HCT116 (cell line): ENCODE results near the gene AUTS2. TPM values are rescaled to one million over a fixed set of nuclear protein-coding genes. Genes with fewer than 3 reads are reported as not detected.

Experiments
- ATAC-seq: fragments of 200-7000 bp; cut with Tn5 transposase; 2 replicates; pipeline ENCODE4 v1.9.1; 2020; ENCODE audit warnings: mild to moderate bottlenecking, moderate library complexity
- BruUV-seq: library from RNA; stranded (reverse); fragments of 400-500 nt; replicated peaks from 2 replicates; lab custom pipeline; 2021; lab: Mats Ljungman, UMichigan
- CTCF ChIA-PET: fragments of 300-600 bp; sonication (Branson Sonifier 250); formaldehyde crosslinking; loops from one replicate; lab custom pipeline; 2021; ENCODE audit warnings: antibody characterized with exemption; lab: Charles Lee
- POLR2A ChIA-PET: fragments of 300-600, 350-600 bp; sonication (Branson Sonifier 250); formaldehyde crosslinking; loops from one replicate; lab custom pipeline; 2021; ENCODE audit warnings: antibody characterized with exemption; lab: Charles Lee
- RAD21 ChIA-PET, 2 experiments: fragments of 300-600 bp; sonication (Branson Sonifier 250); formaldehyde crosslinking; loops; one replicate each; lab custom pipeline; 2023; ENCODE audit warnings: low total read pairs in 2 of 2; ENCODE audit not compliant: uncharacterized antibody in 2 of 2, unreplicated experiment in 2 of 2, low non-redundant PET in 1 of 2; lab: Charles Lee
- DNase-seq: peaks from one replicate; pipeline ENCODE4 v3.0.0-alpha.2; 2010; ENCODE audit warnings: low read depth, low spot score
- H2AFZ ChIP-seq: fragments of 200-600 bp; shearing (Covaris generic), sonication (generic); 2 replicates; pipeline ENCODE4 v1.6.1; 2017; ENCODE audit warnings: low read depth, mixed run types, mixed read lengths, antibody characterized with exemption, low read length; ENCODE audit not compliant: poor library complexity, severe bottlenecking
- H3K27ac ChIP-seq: 2 replicates; pipeline ENCODE4 v1.5.1; 2012; ENCODE audit warnings: low read depth, low read length
- H3K27me3 ChIP-seq: fragments of 200-600 bp; sonication (generic); 2 replicates; pipeline ENCODE4 v1.6.1; 2016; ENCODE audit warnings: mixed run types, low read length, mixed read lengths; ENCODE audit not compliant: insufficient read depth
- H3K36me3 ChIP-seq, 2 experiments: fragments of 200-500 bp in 1 of 2; fragments of 200-600 bp in 1 of 2; sonication (Bioruptor generic) in 1 of 2; sonication (generic) in 1 of 2; 2 replicates each; pipeline versions ENCODE4 v1.5.1 to v1.6.1; 2014 to 2016; ENCODE audit warnings: low read length in 2 of 2, inconsistent platforms in 1 of 2, mixed read lengths in 1 of 2, mixed run types in 1 of 2; ENCODE audit not compliant: insufficient read depth in 2 of 2, control insufficient read depth in 1 of 2
- H3K4me1 ChIP-seq, 2 experiments: fragments of 200-600 bp in 1 of 2; sonication (generic) in 1 of 2; 2 replicates each; pipeline versions ENCODE4 v1.5.1 to v1.6.1; 2012 to 2017; ENCODE audit warnings: low read length in 2 of 2, inconsistent platforms in 1 of 2, mild to moderate bottlenecking in 1 of 2, mixed read lengths in 1 of 2, mixed run types in 1 of 2, moderate library complexity in 1 of 2; ENCODE audit not compliant: insufficient read depth in 2 of 2, control insufficient read depth in 1 of 2
- H3K4me2 ChIP-seq: fragments of 200-600 bp; sonication (generic); 2 replicates; pipeline ENCODE4 v1.6.1; 2017; ENCODE audit warnings: mixed run types, low read length, mixed read lengths
- H3K4me3 ChIP-seq, 2 experiments: fragments of 200-600 bp in 1 of 2; sonication (generic) in 1 of 2; replicated peaks in 1 of 2; 2 replicates each; pipeline ENCODE4 v1.5.1; 2011 to 2016; ENCODE audit warnings: low read length in 2 of 2, control low read depth in 1 of 2, low read depth in 1 of 2, mild to moderate bottlenecking in 1 of 2, mixed read lengths in 1 of 2, mixed run types in 1 of 2
- H3K79me2 ChIP-seq: fragments of 200-600 bp; sonication (generic); 2 replicates; pipeline ENCODE4 v1.6.1; 2017; ENCODE audit warnings: mild to moderate bottlenecking, mixed run types, low read length, moderate library complexity, mixed read lengths; ENCODE audit not compliant: insufficient read depth
- H3K9ac ChIP-seq: fragments of 200-600 bp; sonication (generic); 2 replicates; pipeline ENCODE4 v1.6.1; 2016; ENCODE audit warnings: low read length, mixed read lengths
- H3K9me2 ChIP-seq: fragments of 200-600 bp; sonication (generic), shearing (Covaris generic); 2 replicates; pipeline ENCODE4 v1.6.1; 2017; ENCODE audit warnings: mixed run types, mild to moderate bottlenecking, moderate library complexity; ENCODE audit not compliant: insufficient read depth
- H3K9me3 ChIP-seq, 2 experiments: fragments of 200-500 bp in 1 of 2; fragments of 200-600 bp in 1 of 2; sonication (Bioruptor generic) in 1 of 2; sonication (generic) in 1 of 2; 2 replicates each; pipeline ENCODE4 v1.6.1; 2014 to 2017; ENCODE audit warnings: low read length in 2 of 2, mixed read lengths in 2 of 2, inconsistent platforms in 1 of 2, low read depth in 1 of 2, mild to moderate bottlenecking in 1 of 2, mixed run types in 1 of 2, moderate library complexity in 1 of 2; ENCODE audit not compliant: control insufficient read depth in 1 of 2, insufficient read depth in 1 of 2
- H4K20me1 ChIP-seq: fragments of 200-600 bp; sonication (generic), shearing (Covaris generic); 2 replicates; pipeline ENCODE4 v1.6.1; 2017; ENCODE audit warnings: mixed run types, mild to moderate bottlenecking, moderate library complexity; ENCODE audit not compliant: insufficient read depth
- CEBPB ChIP-seq: IDR thresholded peaks from 2 replicates; pipeline ENCODE4 v1.6.1; 2012; ENCODE audit warnings: low read depth
- EZH2 ChIP-seq: fragments of 200-600 bp; sonication (generic); IDR thresholded peaks from 2 replicates; pipeline ENCODE4 v1.6.1; 2017; ENCODE audit warnings: antibody characterized with exemption, mixed run types
- EZH2phosphoT487 ChIP-seq: fragments of 200-600 bp; IDR thresholded peaks from 2 replicates; pipeline ENCODE4 v1.6.1; 2018; ENCODE audit warnings: antibody characterized with exemption, borderline replicate concordance
- FOSL1 ChIP-seq: IDR thresholded peaks from 2 replicates; pipeline ENCODE4 v1.6.1; 2012; ENCODE audit warnings: low read depth
- REST ChIP-seq: IDR thresholded peaks from 2 replicates; pipeline ENCODE4 v1.6.1; 2012; ENCODE audit warnings: low read depth
- SP1 ChIP-seq: IDR thresholded peaks from 2 replicates; pipeline ENCODE4 v1.6.1; 2012; ENCODE audit warnings: low read depth
- SRF ChIP-seq: IDR thresholded peaks from 2 replicates; pipeline ENCODE4 v1.6.1; 2012; ENCODE audit warnings: low read depth
- ZBTB33 ChIP-seq: IDR thresholded peaks from 2 replicates; pipeline ENCODE4 v1.6.1; 2011; ENCODE audit warnings: mild to moderate bottlenecking, low read length, moderate library complexity; ENCODE audit not compliant: insufficient replicate concordance; ENCODE audit errors: extremely low read depth
- intact Hi-C: fragments of 100-400 bp; cut with micrococcal nuclease; formaldehyde crosslinking; loops from 2 replicates; pipeline ENCODE4 v1.10.0; 2022
- total RNA-seq: library from RNA; stranded (reverse); gene quantifications from one replicate; pipeline ENCODE4 v1.2.1, GENCODE V29; 2021; ENCODE audit not compliant: unreplicated experiment

The AUTS2 gene
- total RNA-seq, 1 experiment from 2014 or later = 0.93 TPM

GRCh38 chr7:70789481-70790214 is 1191.4 kb downstream of the AUTS2 start:
- ChIA-PET RAD21 (no interaction called here), POLR2A (no interaction called here), CTCF (no interaction called here)
- H4K20me1 ChIP-seq = no peaks in the 10 kb centered on the region
- intact Hi-C loops = no loop called here
- H3K4me3 ChIP-seq = no peak overlapping the region
- H3K9me2 ChIP-seq = no peaks in the 10 kb centered on the region
- peaks cover 0 to 17% of the 10 kb centered on the region in 2 experiments; a peak in 2 of 4 replicates for H3K9me3 ChIP-seq
- BruUV-seq = no TSS peak
- ATAC-seq (no peak), DNase-seq (no peak)
- no peaks in the 10 kb centered on the region for H3K4me1 ChIP-seq
- H3K79me2 ChIP-seq = no peaks in the 10 kb centered on the region
- H3K27ac ChIP-seq = no peak overlapping the region
- H3K27me3 ChIP-seq = no peaks in the 10 kb centered on the region
- no peak overlapping the region for H3K4me2 ChIP-seq
- H3K36me3 ChIP-seq = no peaks in the 10 kb centered on the region
- H3K9ac ChIP-seq = no peak overlapping the region
- H2AFZ ChIP-seq = no peak overlapping the region
- no peak for TF ChIP-seq ZBTB33
- no peak for TF ChIP-seq FOSL1
- TF ChIP-seq, all 23 proteins: peak for 0

GRCh38 chr7:70790215-70791073 is 1192.2 kb downstream of the AUTS2 start:
- peaks cover 0 to 16% of the 10 kb centered on the region in 2 experiments; a peak in 2 of 4 replicates for H3K9me3 ChIP-seq
- intact Hi-C loops = no loop called here
- H3K27me3 ChIP-seq = no peaks in the 10 kb centered on the region
- H3K79me2 ChIP-seq = no peaks in the 10 kb centered on the region
- no peaks in the 10 kb centered on the region for H3K36me3 ChIP-seq
- H3K9ac ChIP-seq = no peak overlapping the region
- H3K4me1 ChIP-seq = no peaks in the 10 kb centered on the region
- H3K4me2 ChIP-seq = no peak overlapping the region
- no peak overlapping the region for H3K27ac ChIP-seq
- RAD21 ChIA-PET = no interaction called here
- ATAC-seq (no peak), DNase-seq (no peak)
- H3K9me2 ChIP-seq = no peaks in the 10 kb centered on the region
- H3K4me3 ChIP-seq = no peak overlapping the region
- CTCF ChIA-PET = no interaction called here
- H2AFZ ChIP-seq = no peak overlapping the region
- POLR2A ChIA-PET = no interaction called here
- no peaks in the 10 kb centered on the region for H4K20me1 ChIP-seq
- no TSS peak for BruUV-seq
- TF ChIP-seq ZBTB33 (no peak), SRF (no peak), FOSL1 (no peak), SP1 (no peak), EZH2 (no peak), CEBPB (no peak), REST (no peak), EZH2phosphoT487 (no peak)
